DOHH2 (cell line): ENCODE results near the gene SNAPC3.

Source experiments
- H3F3A ChIP-seq: fragments of 200-600 bp; sonication (generic), shearing (Covaris generic); 2 replicates; pipeline ENCODE4 v1.6.0; 2016; ENCODE audit warnings: antibody characterized with exemption, mild to moderate bottlenecking; ENCODE audit not compliant: control insufficient read depth, insufficient read depth
- H3K27ac ChIP-seq: fragments of 200-600 bp; sonication (generic); 2 replicates; pipeline ENCODE4 v1.5.1; 2014; ENCODE audit warnings: low read depth, mild to moderate bottlenecking, low read length, moderate library complexity
- H3K27me3 ChIP-seq: fragments of 200-600 bp; sonication (generic); 2 replicates; pipeline ENCODE4 v1.6.1; 2014; ENCODE audit warnings: mild to moderate bottlenecking, low read length, mixed read lengths; ENCODE audit not compliant: control insufficient read depth
- H3K36me3 ChIP-seq: fragments of 200-600 bp; sonication (generic); 2 replicates; pipeline ENCODE4 v1.6.1; 2014; ENCODE audit warnings: mild to moderate bottlenecking, low read length, moderate library complexity, mixed read lengths; ENCODE audit not compliant: control insufficient read depth
- H3K4me1 ChIP-seq: fragments of 200-600 bp; sonication (generic); 2 replicates; pipeline ENCODE4 v1.6.1; 2014; ENCODE audit warnings: mild to moderate bottlenecking, low read length, mixed read lengths; ENCODE audit not compliant: control insufficient read depth
- H3K4me2 ChIP-seq: fragments of 200-600 bp; sonication (generic); 2 replicates; pipeline ENCODE4 v1.6.0; 2014; ENCODE audit warnings: mild to moderate bottlenecking, low read length, moderate library complexity
- H3K4me3 ChIP-seq: fragments of 200-600 bp; sonication (generic); 2 replicates; pipeline ENCODE4 v1.5.1; 2014; ENCODE audit warnings: mild to moderate bottlenecking, low read length, mixed read lengths
- H3K79me2 ChIP-seq: fragments of 200-600 bp; sonication (generic); 2 replicates; pipeline ENCODE4 v1.6.1; 2014; ENCODE audit warnings: mild to moderate bottlenecking, low read length, mixed read lengths; ENCODE audit not compliant: control insufficient read depth
- H3K9me2 ChIP-seq: fragments of 200-600 bp; sonication (generic); replicated peaks from 2 replicates; pipeline ENCODE4 v1.6.1; 2014; ENCODE audit warnings: mild to moderate bottlenecking, low read length, mixed read lengths; ENCODE audit not compliant: control insufficient read depth
- H3K9me3 ChIP-seq: fragments of 200-600 bp; sonication (generic); 2 replicates; pipeline ENCODE4 v1.6.1; 2014; ENCODE audit warnings: antibody characterized with exemption, low read length, mixed read lengths; ENCODE audit not compliant: control insufficient read depth, insufficient read depth
- H4K20me1 ChIP-seq: fragments of 200-600 bp; sonication (generic); 2 replicates; pipeline ENCODE4 v1.6.0; 2014; ENCODE audit warnings: low read depth, mild to moderate bottlenecking, antibody characterized with exemption, low read length, moderate library complexity; ENCODE audit not compliant: control insufficient read depth, insufficient read depth
- EZH2phosphoT487 ChIP-seq: fragments of 200-600 bp; sonication (generic); IDR thresholded peaks from 2 replicates; pipeline ENCODE4 v1.6.1; 2017; ENCODE audit warnings: borderline replicate concordance, mild to moderate bottlenecking, antibody characterized with exemption, low read length, moderate library complexity, mixed read lengths
- TF ChIP-seq, protein P1 (sequence below): fragments of 200-600 bp; sonication (generic); IDR thresholded peaks from one replicate; pipeline ENCODE4 v1.5.1; 2014; ENCODE audit warnings: antibody characterized with exemption, mild to moderate bottlenecking, low read depth, low read length; ENCODE audit not compliant: poor library complexity, severe bottlenecking

Gene SNAPC3

GRCh38 chr9:15444141-15444540 lies 21.5 kb downstream of the SNAPC3 start:
- Histone ChIP-seq H3K27ac (no peak overlapping the region), H3F3A (no peaks in the 10 kb centered on the region), H3K4me2 (no peak overlapping the region), H3K79me2 (peaks cover 14% of the 10 kb centered on the region), H3K4me3 (no peak overlapping the region), H3K4me1 (no peaks in the 10 kb centered on the region), H3K9me3 (peaks cover 6% of the 10 kb centered on the region), H3K36me3 (peaks cover 79% of the 10 kb centered on the region), H4K20me1 (no peaks in the 10 kb centered on the region), H3K9me2 (no peaks in the 10 kb centered on the region), H3K27me3 (no peaks in the 10 kb centered on the region)
- no peak for TF ChIP-seq EZH2phosphoT487
- TF ChIP-seq, protein P1, sequence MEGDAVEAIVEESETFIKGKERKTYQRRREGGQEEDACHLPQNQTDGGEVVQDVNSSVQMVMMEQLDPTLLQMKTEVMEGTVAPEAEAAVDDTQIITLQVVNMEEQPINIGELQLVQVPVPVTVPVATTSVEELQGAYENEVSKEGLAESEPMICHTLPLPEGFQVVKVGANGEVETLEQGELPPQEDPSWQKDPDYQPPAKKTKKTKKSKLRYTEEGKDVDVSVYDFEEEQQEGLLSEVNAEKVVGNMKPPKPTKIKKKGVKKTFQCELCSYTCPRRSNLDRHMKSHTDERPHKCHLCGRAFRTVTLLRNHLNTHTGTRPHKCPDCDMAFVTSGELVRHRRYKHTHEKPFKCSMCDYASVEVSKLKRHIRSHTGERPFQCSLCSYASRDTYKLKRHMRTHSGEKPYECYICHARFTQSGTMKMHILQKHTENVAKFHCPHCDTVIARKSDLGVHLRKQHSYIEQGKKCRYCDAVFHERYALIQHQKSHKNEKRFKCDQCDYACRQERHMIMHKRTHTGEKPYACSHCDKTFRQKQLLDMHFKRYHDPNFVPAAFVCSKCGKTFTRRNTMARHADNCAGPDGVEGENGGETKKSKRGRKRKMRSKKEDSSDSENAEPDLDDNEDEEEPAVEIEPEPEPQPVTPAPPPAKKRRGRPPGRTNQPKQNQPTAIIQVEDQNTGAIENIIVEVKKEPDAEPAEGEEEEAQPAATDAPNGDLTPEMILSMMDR: no peak

DNA sequence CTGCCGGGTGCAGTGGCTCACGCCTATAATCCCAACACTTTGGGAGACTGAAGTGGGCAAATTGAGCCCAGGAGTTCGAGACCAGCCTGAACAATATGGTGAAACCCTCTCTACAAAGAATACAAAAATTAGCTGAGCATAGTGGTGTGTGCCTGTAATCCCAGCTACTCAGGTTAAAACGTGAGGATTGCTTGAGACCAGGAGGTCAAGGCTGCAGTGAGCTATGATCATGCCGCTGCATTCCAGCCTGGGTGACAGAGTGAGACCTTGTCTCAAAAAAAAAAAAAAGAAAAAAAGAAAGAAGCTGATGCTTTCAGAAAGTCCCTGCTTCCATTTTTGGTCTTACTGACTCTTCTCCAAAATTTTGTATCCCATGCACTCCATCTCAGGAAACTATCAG lies 31.3 kb downstream of the SNAPC3 start:
- no peak overlapping the region for H3K4me2 ChIP-seq
- no peak for TF ChIP-seq EZH2phosphoT487
- TF ChIP-seq, protein P1: no peak
- H3K79me2 ChIP-seq: no peaks in the 10 kb centered on the region
- peaks cover 76% of the 10 kb centered on the region for H3K36me3 ChIP-seq
- no peaks in the 10 kb centered on the region for H4K20me1 ChIP-seq
- H3K9me3 ChIP-seq: no peaks in the 10 kb centered on the region
- H3K27me3 ChIP-seq: no peaks in the 10 kb centered on the region
- H3K4me1 ChIP-seq: no peaks in the 10 kb centered on the region
- H3F3A ChIP-seq: peaks cover 10% of the 10 kb centered on the region
- H3K27ac ChIP-seq: no peak overlapping the region
- no peak overlapping the region for H3K4me3 ChIP-seq
- no peaks in the 10 kb centered on the region for H3K9me2 ChIP-seq

DNA sequence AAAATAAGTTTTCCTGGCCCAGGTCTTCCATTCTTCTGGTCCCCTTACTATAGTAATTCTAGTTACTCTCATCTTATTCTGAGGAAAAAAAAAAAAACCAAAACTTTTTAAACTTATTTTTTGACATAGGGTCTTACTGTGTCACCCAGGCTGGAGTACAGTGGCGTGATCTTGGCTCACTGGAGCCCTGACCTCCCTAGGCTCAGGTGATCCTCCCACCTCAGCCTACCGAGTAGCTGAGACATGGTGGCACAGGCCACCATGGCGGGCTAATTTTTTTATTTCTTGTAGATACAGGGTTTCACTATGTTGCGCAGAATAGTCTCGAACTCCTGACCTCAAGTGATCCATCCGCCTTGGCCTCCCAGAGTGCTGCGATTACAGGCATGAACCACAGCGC lies 38.4 kb downstream of the SNAPC3 start:
- Histone ChIP-seq H3K9me2 (no peaks in the 10 kb centered on the region), H4K20me1 (0 out of 2 replicates have a peak, but pooled peaks cover 3% of the 10 kb centered on the region), H3K9me3 (no peaks in the 10 kb centered on the region), H3K4me1 (no peaks in the 10 kb centered on the region), H3F3A (peaks cover 38% of the 10 kb centered on the region), H3K4me2 (no peak overlapping the region), H3K4me3 (no peak overlapping the region), H3K27ac (no peak overlapping the region), H3K36me3 (peaks cover 85% of the 10 kb centered on the region), H3K27me3 (no peaks in the 10 kb centered on the region), H3K79me2 (no peaks in the 10 kb centered on the region)
- TF ChIP-seq EZH2phosphoT487: no peak
- TF ChIP-seq, protein P1: no peak
